Activated gamma-delta T cell treated with Interleukin-2 at 50 U/mL for 16 hours (primary cell): Measurements from ENCODE around the gene EPHA7.

ENCODE experiments used
- DNase-seq: peaks from one replicate; pipeline ENCODE4 v3.0.0-alpha.2; 2020

Gene EPHA7

DNA sequence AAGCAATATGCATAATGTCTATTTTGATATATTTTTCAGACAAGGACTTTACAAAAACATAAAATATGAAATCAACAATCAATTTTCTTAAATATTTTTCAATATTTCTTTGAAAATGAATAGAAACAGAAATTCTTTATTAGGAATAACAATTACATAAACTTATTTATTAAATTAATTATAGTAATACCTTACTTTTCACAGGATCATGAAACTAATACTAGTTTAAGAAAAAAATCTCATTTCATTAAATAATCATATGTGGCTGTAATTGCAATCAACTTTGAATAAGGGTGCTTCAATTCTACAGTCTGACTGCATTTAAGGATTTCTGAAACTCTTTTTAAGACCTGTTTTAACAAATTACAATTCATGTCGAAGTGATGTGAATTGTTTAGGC, 26.6 kb downstream of the EPHA7 start:
- no peak for DNase-seq

DNA sequence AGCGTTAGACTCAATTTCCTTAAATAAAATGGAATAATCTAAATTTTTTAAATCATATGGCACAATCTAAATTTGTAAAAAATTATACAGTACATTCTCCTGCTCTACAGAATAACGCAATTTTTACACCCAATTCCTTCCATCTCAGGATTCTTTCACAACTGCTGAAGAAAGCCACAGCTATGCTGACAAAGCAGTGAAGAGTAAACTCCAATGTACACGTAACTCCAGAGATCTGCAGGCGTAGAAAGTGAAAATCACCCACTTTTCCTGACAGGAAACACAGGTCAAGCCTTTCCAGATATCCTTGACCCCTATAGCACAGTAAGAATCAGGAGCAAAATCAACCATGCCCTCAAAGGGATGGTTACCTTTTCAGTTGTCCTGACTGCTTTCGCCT, 27.4 kb downstream of the EPHA7 start:
- no peak for DNase-seq

DNA sequence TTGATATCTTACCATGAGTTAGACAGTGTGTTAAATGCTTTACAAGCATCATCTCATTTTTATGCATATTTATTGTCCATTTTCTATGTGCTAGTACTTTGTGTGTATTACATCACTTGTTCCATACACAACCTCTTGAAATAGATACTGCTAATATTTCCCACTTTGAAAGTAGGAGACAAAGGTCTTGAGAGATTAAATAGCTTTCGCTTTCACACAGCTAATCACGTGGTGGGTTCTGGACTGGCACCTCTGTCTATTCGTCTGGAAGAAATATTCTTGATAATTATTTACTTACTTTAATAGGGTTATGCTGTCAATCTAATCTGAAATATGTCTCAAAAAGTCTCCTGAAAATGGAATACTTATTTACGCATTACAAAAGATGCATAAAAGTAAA, 30.2 kb downstream of the EPHA7 start:
- no peak for DNase-seq

DNA sequence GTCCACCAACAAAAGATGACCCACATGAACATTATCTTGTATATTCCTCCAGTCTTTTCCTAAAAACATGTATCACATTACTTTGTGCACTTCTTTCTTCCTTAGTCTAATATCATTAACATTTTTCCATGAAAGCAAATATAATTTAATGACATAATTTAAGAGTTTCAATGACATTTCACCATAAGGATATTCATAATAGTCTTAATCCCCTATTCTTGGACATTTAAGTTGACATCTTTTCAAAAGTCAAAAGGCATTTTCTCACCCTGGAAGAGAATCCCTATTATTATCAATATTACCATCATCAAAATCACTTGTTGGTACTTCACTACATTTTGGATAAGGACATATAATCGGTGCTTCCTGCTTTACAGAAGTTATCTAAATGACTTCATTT, 31.3 kb downstream of the EPHA7 start:
- no peak for DNase-seq

DNA sequence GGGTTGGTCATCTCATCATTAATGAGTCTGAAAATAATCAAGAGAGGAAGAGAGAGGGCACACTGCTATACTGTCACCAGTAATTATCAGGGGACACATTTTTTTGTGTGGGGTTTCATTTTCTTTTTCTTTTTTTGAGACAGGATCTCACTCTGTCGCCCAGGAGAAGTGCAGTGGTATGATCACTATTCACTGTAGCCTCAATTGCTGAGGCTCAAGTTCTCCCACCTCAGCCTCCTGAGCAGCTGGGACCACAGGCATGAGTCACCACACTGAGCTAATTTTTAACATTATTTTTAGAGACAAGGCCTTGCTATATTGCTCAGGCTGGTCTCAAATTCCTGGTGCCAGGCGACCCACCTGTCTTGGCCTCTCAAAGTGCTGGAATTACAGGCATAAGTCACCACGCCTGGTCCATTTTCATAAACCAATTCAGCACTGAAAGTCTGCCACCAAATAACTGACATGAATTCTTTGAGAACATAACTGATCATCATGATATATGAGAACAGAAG, 43.3 kb downstream of the EPHA7 start:
- no peak for DNase-seq

DNA sequence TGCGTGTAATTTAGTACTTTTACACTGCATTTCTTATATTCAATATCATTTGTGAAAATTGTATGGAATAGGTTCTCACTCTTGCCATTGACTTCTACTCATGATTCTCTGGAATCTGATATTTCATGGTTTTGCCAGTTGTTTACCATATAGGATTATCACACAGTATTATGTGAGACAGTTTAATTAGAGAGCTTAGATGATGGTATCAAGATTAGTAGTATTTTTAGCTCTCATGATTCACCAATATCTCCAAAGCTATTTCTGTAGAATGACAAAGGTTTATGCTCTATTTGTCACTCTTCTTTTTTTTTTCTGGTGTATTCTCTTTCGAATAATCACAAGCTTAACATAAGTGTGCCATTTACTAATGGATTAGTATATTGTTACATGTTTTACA, 45.9 kb downstream of the EPHA7 start:
- DNase-seq = no peak

DNA sequence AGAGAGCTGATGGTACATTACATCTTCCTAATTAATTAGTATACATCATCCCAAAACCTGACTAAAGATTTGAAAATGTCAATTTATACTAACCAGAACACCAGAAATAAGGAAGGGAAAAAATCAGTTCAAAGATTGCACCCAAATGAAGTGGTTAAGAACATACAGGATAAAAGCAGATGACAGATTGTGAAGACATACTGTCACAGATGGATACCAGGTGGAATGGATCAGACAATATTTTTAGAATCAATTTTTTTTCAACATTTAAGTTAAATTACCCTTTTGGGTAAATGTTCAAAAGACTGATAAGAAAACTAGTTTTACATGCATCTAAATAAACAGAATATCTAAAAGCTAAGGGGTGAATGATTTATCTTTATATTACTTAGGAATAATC, 47.6 kb downstream of the EPHA7 start:
- no peak for DNase-seq

DNA sequence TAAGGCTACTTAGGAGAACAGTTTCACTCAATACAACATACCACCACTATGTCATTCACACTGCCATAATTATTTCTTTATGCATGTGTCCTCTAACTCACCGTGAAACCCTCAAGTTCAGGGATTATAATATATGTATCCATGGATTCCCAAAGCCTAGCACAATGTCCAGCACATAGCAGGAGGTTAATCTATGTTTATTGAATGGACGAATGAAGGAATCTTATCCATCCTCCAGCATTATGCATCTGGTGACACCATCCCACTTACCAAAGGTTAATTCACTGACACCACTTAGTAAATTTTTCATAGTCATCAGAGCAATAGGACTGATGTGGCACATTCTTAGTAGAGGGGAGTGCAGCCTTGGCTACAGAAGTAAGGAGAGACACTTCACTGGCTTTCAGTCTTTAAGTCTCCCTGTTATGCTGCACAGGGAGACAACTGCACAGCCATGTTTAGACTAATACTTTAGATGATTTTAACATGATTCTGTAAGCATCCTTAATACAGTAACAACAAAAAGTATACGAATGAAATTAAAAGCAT, 49.7 kb downstream of the EPHA7 start:
- no peak for DNase-seq

DNA sequence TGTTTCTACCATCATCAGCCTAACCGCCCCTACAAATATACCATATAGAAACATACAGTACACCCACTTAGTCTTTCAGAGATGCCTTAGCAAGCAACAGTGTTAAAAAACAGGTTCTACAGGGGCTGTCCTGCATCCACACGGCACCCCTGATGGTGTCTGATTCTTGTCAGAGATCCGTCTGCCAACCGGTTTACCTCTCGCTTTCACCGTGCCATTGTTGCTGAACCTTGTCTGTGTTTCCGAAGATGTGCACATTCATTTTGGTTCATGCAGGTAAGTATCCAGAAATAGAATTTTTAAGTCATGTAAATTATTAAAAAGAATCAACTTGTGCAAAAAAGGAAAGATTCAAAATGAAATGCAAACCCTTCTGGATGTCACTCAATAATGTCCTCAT, 52.9 kb downstream of the EPHA7 start:
- DNase-seq = no peak

DNA sequence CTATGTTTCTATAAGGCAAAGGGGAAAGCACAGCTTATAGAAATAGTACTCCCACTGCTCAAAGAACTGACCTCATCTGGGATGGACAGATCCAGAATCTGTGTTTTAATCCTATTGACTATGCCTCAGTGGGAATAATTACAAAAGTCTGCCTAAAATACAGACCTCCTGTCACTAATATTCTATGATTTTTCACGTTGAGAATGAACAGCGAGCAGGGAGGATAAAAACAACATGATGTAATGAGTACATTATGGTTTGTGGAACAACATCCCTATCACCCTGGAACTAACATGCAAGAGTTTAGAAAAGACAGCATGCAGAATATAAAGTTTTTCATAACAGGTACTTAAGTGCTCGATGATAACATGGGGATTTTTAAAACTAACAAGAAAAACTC, 53.9 kb downstream of the EPHA7 start:
- no peak for DNase-seq

DNA sequence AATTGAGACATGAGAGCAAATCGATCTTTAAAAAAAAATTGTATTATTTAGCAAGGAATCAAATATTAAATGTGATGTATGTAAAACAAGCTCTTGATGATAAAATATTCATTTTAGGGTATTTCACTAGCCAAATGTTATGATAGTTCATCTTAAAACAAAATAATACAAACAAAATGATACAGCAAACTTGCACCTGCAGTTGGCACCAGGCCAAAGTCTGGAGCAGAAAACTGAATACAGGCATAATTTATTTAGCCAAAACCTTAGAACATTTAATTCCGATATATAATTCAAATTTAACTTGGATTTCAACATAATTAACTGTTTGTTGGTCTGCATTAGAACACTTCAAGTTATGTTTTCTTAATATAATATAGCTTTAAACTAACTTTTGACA, 60.9 kb downstream of the EPHA7 start:
- DNase-seq = no peak

DNA sequence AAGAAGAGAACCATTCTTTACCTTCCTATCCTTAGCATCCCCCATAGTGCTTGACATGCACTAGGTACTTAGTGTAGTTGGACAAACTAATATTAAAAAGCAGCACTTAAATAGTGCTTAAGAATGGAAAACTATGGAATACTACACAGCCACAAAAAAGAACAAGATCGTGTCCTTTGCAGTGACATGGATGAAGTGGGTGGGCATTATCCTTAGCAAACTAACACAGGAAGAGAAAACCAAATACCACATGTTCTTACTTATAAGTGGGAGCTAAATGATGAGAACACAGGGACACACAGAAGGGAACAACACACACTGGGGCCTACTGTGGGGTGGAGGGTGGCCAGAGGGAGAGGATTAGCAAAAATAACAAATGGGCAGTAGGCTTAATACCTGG, 66.8 kb downstream of the EPHA7 start:
- no peak for DNase-seq

DNA sequence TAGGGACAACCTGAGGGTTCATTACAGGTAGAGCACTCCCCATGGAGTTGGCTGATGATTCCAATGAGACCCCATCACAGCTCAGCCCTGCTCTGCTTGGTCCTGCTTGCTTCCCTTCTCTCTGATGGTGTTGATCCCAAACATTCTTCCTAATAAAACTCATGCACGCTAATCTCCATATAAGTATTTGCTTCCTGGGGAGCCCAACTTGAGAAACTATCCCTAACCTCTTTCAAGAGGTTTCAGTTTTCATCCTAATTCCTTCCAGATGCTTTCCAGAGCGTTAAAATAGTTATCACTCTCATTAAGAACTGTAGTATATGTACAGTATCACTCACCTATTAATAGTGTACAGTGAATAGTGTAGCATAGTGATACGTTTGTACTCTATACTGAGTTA, 68.1 kb downstream of the EPHA7 start:
- no peak for DNase-seq

DNA sequence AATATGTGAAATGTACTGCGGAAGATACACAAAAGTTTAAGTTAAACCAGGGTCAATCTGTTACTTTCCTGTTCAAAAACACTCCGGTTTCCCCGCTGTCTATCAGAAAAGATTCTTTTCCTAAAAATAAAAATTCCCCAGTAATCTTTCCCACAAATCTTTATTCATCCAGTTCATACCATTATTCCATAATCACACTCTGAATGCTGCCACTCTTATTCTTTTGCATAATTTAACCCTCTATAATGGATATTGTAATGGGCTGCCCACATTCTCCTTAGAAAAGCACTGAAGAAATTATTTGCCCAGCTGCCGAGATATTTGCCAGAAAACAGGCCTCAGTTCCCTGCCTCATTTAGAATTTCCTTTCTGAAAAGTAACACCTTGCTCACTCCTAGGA, 68.6 kb downstream of the EPHA7 start:
- no peak for DNase-seq

DNA sequence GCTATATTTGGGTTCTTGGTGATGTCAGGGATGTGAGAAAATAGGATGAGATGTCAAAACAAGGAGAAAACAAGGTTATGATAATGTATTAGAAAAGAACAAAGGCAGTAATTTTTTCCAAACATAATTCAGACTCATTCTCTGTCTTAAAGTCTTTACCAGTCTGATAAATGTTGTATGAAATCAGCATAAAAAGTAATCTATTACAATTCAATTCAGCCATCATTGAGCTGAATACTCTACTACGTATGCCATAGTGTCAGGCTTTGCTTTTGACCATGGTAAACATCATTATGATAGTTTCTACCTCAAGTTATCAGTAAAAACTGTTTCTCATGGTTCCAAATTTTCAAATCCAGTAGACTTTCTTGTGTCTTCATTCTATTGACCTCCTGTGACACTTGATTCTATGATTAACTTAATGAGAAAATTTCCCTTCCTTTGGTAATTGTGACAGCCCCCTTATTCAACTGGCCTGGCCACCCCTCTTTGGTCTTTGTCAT, 75.0 kb downstream of the EPHA7 start:
- DNase-seq = no peak

DNA sequence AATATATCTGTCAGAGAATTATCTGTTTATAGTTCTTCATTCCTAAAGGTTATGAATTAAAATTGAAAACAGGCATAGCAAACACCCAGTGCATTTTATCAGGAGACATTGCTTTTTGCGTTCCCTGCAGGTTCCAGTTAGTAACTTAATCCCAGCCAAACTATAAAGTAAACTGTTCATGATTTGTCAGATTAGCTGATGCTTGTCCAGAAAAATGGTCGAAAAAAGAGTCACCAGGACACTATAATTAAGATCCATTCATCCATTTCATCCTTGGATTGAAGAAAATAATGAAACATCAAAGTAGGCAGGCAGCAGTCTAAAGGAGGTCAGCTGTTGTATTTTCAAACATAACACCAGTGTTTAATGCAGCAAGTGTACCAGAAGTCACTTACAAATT, 75.9 kb downstream of the EPHA7 start:
- no peak for DNase-seq

DNA sequence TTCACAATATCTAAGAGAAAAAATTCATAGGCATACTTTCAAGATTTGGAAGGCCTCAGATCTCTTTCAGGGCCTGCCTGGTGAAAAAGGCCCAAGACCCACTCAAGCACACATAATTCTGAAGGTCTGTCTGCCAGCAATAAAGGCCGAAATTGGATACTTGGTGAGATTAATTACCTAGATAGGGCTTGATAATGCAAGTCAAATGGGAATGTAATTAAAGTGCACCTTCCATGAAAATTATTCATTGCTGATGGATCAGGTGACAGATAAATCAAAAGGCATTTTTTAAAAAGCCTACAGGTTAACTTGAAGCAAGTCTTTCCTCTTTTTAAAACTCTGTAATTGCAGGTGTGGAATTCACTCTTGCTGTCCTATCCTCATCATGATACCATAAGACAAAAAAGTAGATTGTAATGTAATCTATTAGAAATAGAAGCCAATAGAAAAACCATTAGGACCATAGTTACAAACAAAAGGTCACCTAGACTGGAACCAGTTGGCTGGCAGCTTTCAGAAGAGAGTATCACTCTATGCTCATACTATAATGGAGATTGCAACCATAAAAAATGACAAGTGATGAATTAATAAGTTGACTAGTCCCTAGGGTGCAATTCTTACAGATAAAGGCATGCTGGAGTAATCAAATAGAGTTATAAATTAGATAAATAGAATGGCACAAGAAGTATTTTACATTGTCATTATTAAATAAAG, 77.3 kb downstream of the EPHA7 start:
- DNase-seq = no peak

DNA sequence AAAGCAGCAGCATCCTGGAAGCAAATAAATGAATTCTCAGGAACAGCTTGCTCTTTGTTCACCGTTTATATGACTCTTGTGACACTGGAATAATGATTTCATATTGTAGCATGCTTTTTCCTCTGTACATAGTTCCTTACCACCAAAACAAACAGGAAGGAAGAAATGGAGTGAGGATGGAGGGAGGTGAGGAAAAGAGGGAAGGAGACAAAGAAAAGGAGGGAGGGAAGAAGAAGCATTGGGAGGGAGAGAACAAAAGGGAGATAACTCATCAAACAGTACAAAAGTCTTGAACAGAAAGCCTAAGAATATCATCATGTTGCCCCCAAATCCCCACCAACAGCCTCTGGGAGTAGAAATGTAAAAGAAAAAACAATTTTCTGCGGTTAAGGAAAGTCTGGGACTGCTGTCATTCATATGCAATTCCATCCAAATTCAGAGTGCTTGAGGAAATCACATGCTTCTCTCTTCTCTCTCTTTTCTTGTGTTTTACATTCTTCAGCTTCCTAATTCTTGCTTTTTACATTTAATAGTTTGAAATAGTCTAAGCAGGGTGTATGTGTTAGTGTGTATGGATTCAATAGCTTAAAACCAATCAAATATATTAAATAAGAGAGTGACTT, 81.5 kb downstream of the EPHA7 start:
- DNase-seq = no peak

DNA sequence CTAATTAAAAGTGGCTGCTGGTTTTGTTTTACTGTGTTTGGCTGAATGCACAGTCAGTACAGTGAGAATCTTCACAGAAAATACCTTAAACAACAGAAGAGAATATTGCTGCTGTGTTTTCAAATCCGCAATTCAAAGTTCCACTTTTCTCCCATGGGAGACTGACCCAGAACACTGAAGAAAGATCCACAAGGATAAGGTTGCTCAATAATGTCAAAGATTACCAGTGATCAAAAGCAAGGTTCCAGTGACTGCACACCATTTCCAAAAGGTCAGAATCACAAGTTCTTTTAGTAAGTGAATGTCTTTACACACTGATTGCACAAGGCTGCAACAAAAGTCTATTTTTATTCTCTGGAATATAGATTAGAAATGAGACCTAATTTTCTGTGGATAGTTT, 82.3 kb downstream of the EPHA7 start:
- no peak for DNase-seq

DNA sequence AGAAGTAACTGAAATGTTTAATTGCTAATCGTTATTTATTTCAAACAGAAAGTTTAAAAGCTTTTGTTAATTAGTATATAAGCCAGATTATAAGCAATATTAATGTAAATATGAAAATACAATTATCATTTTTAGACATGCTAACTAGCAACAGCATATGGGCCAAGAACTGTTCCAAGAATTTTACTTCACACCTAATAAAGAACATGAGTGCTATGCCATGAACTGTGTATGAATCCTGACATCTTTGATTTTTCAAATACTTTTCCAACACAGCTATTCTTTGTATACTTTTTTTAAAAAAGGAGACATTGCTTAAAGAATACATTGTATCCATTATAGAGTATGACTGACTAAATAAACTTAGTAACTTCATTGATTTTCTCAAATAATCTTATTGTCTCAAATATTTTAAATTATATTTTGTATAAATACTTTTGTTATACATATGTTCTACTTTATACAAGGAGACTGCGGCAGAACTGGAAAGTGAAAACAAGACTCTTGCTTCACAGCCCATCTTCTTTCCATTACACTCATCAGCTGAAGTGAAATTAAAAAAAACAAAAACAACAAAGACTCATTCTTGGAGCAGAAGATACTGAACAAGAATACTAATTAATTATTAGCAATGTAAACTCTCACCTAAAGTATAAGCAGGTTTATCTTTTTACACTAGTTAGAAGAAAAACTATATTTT, 89.9 kb downstream of the EPHA7 start:
- no peak for DNase-seq

DNA sequence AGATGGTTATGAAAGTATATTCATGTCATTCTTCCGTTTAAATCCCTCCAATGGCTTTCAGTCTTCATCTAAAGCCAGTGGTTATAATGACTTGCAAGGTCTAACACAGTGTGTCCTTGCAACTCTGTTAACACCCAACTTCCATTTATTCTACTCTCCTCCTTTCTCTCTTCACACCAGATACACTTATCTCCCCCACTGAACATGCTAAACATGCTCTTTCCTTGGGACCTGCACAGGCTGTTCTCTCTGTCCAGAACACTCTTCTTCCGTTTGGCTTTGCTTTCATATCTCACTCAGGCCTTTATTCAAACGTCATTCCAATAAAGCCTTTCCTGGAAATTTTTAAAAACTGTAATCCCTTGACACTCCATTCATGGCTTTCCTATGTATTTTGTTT, 91.5 kb downstream of the EPHA7 start:
- DNase-seq = no peak

DNA sequence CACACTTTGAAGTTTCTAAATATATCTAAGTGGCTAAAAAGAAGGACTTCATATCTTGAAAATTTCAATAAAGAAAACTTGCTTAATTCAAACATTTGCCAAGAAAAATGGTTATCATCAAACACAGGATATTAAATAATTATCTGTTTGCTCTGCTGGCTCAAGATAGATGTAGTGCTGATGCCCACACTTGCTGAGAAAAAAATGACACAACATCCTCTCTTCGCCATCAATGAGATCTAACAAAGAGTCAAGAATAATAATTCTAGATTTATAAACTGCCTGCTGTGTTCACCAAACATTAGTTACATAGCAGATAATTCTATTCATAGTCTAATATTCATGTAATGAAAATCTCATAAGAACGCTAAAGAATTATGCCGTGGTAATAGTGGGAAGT, 93.6 kb downstream of the EPHA7 start:
- DNase-seq = no peak

DNA sequence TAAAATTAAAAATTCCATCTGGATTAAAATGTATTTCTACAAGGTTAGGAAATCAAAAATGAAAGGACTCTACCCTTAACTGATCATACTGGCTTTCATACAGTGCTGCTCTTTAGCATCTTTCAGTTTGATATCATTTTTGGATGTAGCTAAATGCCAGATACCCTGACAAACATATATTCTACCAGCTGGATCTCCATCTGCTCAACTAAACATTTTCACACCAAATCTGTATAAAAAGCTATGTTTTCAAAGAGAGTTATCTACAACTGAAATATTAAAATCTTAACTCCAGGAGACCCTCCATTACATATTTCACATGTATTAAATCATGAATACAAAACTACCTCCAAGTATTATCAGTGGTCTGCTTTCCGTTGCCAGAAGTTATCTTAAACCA, 95.7 kb downstream of the EPHA7 start:
- no peak for DNase-seq

DNA sequence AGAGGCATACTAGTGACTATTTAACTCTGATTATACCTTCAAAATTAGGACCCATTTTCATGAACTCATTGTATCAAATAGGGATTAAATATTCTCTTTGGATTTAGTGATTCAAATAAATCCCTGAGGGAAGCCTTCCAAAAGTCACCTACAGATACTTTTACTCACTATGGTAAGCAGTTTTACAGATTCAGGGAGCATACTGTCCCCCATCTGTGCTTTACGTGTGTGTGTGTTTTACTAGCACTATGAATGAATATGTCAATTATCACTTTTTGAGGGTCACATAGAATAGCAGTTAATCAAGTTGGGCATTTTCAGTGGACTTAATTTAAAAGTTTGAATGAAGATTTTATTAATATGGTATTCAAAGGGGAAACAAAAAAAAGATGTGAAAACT, 96.7 kb downstream of the EPHA7 start:
- DNase-seq = no peak
